HAP-1 (cell line): ENCODE data around the gene MT4.
A peak's percentile ranks its signal among the peaks of the same experiment; 100 is the strongest.

Experiments used
- DNase-seq, 2 experiments: peaks; one replicate each; pipeline ENCODE4 v3.0.0-alpha.2; 2016 to 2020; ENCODE audit warnings: low spot score in 2 of 2
- H3K27me3 ChIP-seq: fragments of 250-450 bp; sonication (Bioruptor Pico); 2 replicates; pipeline ENCODE4 v1.5.1; 2020; ENCODE audit warnings: low read depth, mild to moderate bottlenecking, moderate library complexity
- H3K36me3 ChIP-seq: fragments of 250-450 bp; sonication (Bioruptor Pico); replicated peaks from 2 replicates; pipeline ENCODE4 v1.5.1; 2020; ENCODE audit warnings: mild to moderate bottlenecking
- H3K4me1 ChIP-seq: fragments of 250-450 bp; sonication (Bioruptor Pico); 2 replicates; pipeline ENCODE4 v1.5.1; 2020; ENCODE audit warnings: mild to moderate bottlenecking
- H3K4me3 ChIP-seq: fragments of 250-450 bp; sonication (Bioruptor Pico); 2 replicates; pipeline ENCODE4 v1.5.1; 2020; ENCODE audit warnings: mild to moderate bottlenecking, moderate library complexity
- H3K9me3 ChIP-seq: fragments of 250-450 bp; sonication (Bioruptor Pico); 2 replicates; pipeline ENCODE4 v1.5.1; 2020; ENCODE audit warnings: mild to moderate bottlenecking, moderate library complexity
- in situ Hi-C: fragments of 300-500 bp; cut with MboI; formaldehyde crosslinking; loops from 3 replicates; pipeline ENCODE4 v1.14.3; 2020; ENCODE audit warnings: low sequenced_read_pairs, inconsistent platforms, mixed read lengths

Gene MT4

DNA sequence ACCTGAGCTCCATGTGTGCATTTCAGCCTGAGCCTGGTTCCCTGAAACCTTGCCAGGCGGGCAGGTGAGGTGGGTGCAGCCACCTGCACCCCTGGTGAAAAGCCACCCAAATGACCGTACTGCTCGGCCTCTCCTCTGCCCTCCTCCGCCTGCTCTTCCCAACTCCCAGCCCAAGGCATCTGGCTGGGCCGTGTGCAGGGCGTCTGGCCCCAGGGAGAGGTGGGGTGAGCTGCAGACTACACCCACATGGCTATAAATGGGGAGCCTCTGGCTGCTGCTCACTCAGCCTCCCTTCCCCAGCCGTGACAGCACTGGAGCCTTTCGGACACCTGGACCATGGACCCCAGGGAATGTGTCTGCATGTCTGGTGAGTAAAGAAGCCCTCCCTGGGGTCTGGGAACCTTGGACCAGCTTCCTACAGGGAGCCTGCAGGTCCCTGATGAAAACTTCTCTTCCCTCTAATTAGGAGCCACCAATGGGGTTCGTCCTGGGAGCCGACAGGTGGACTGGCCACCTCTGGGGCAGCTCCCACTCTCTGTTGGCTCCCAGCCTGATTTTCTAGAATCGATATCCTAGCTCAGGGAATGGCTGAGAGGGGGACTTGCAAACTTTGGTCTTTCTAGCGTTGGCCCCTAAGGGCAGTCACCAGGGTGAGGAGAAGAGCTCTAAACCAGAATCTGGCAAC lies at the start of gene MT4:
TSS of gene MT4 (plus strand) at position 281 of the 685 bp plus-strand sequence. CDS start at position 337, 56 bp downstream.
- in situ Hi-C loops: no loop called here

DNA sequence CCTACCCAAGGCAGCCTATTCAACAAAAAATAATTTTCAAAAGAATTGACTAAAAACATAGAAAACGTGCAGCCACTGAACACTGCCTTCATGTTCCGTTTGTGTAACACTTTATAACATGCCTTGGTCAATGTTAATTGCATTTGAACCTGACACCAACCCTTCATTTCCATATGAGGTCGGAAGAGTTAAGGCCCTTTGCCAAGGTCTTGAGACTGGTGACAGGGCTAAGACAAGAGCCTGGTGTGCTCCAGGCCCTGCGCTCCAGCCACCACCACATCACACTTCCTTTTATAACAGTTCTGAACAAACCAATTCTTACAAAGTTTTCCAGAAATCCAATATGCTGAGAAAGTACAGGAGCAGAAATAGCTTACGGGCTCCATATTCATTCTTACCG lies 49.2 kb upstream of the MT4 start:
- in situ Hi-C loops: no loop called here
- no peaks in the 10 kb centered on the region; the same call in 1 of the 2 replicates for H3K36me3 ChIP-seq
- no peak for DNase-seq
- no peaks in the 10 kb centered on the region for H3K27me3 ChIP-seq
- no peaks in the 10 kb centered on the region for H3K9me3 ChIP-seq
- H3K4me3 ChIP-seq: no peak overlapping the region
- H3K4me1 ChIP-seq: peaks cover 11% of the 10 kb centered on the region

More for the DNA sequence above, at the start of gene MT4:
- DNase-seq: no peak
- no peaks in the 10 kb centered on the region for H3K27me3 ChIP-seq
- H3K4me1 ChIP-seq: no peaks in the 10 kb centered on the region
- no peak within 1 kb of the TSS for H3K4me3 ChIP-seq
- no peaks in the 10 kb centered on the region for H3K9me3 ChIP-seq
- no peaks in the 10 kb centered on the region for H3K36me3 ChIP-seq

- Histone ChIP-seq H3K9me3 (no peaks in the 10 kb centered on the region), H3K36me3 (no peaks in the 10 kb centered on the region), H3K4me3 (no peak overlapping the region), H3K4me1 (peaks cover 11% of the 10 kb centered on the region), H3K27me3 (no peaks in the 10 kb centered on the region)
- in situ Hi-C loops: no loop called here
- no peak for DNase-seq
Observed at GRCh38 chr16:56517206-56517605, 47.7 kb upstream of the MT4 start.

DNA sequence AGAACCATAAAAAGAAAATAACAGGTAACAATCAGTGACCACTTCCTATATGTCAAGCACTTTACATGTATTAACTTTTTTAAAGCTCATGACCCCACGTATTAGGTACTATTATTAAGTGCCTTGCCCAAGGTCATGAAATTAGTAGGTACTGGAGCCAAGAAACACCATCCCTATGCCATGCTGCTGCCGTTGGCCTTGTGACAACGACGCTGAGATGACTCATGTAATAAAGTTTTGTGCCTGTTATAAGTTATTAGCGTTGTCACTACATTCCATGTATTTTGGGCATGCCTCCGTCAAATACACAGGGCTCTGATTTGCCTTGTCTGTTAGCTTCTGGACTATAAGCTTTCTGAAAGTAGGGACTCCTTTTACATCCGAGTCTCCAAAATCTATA lies 46.4 kb upstream of the MT4 start:
- Histone ChIP-seq H3K4me3 (no peak overlapping the region), H3K27me3 (no peaks in the 10 kb centered on the region), H3K4me1 (peaks cover 9% of the 10 kb centered on the region), H3K36me3 (no peaks in the 10 kb centered on the region), H3K9me3 (no peaks in the 10 kb centered on the region)
- no peak for DNase-seq
- in situ Hi-C loops: no loop called here

GRCh38 chr16:56519459-56520250 lies 45.2 kb upstream of the MT4 start, which contains the start of gene BBS2:
Gene BBS2 (minus strand): TSS chr16:56520024. CDS start chr16:56519862, 162 bp downstream.
- in situ Hi-C loops: no loop called here

DNA sequence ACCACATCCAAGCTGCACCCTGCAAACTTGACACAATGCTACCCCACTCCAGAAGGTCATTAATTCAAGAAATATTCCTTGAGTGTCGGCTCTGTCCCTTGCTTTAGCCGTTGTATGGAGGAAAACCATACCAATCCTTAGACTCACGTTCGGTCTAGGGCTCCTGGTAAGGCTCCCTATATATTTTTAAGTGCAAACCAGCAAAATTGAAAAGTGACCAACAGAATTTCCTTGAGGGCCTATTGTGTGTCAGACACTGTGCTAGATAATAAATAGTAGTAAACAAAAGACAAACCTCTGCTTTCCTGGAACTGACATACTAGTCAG lies 44.7 kb upstream of the MT4 start:
- no peaks in the 10 kb centered on the region for H3K27me3 ChIP-seq
- no peaks in the 10 kb centered on the region for H3K36me3 ChIP-seq
- in situ Hi-C loops: no loop called here
- H3K4me3 ChIP-seq: peak overlapping the region; percentile 92
- H3K4me1 ChIP-seq: peaks cover 9% of the 10 kb centered on the region
- no peak for DNase-seq
- H3K9me3 ChIP-seq: no peaks in the 10 kb centered on the region

More at GRCh38 chr16:56519459-56520250, 45.2 kb upstream of the MT4 start, which contains the start of gene BBS2:
- H3K36me3 ChIP-seq: no peaks in the 10 kb centered on the region
- peak; percentile 80 to 91 for DNase-seq
- H3K4me3 ChIP-seq: peak within 1 kb of the TSS; percentile 92
- H3K4me1 ChIP-seq: peaks cover 9% of the 10 kb centered on the region
- no peaks in the 10 kb centered on the region for H3K27me3 ChIP-seq
- H3K9me3 ChIP-seq: no peaks in the 10 kb centered on the region

- in situ Hi-C loops: loop anchor here (25.0 kb wide), 1 partner anchor 88 kb away; the partner anchor contains the start of gene AMFR
- Histone ChIP-seq H3K4me3 (no peak overlapping the region), H3K9me3 (no peaks in the 10 kb centered on the region), H3K27me3 (peaks cover 4% of the 10 kb centered on the region; the same call in 1 of the 2 replicates), H3K4me1 (peaks cover 2% of the 10 kb centered on the region), H3K36me3 (no peaks in the 10 kb centered on the region)
- DNase-seq: no peak
Observed at GRCh38 chr16:56525236-56525635, 39.6 kb upstream of the MT4 start.

DNA sequence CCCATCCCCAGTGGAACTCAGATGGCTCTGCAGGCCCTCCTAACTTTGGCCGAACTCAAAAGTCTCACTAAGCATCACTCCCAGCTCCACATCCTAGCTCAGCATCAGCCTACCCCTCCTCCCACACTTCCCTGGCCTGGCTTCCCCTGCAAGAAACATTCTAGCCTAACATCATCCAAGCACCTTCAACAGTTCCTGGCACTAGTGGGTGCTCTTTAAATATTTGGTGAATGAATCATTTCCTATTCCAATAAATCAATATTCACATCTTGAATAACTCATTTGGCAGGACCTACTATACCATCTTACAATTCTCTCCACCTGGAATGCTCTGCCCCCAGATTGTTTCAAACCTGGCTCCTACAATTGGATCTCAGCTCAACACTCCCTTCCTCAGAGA lies 34.0 kb upstream of the MT4 start:
- H3K4me1 ChIP-seq: no peaks in the 10 kb centered on the region
- H3K27me3 ChIP-seq: peaks cover 6% of the 10 kb centered on the region
- no peaks in the 10 kb centered on the region for H3K9me3 ChIP-seq
- in situ Hi-C loops: loop anchor here (25.0 kb wide), 1 partner anchor 94 kb away; the partner anchor contains the start of gene AMFR
- no peak overlapping the region for H3K4me3 ChIP-seq
- DNase-seq: no peak
- H3K36me3 ChIP-seq: no peaks in the 10 kb centered on the region

GRCh38 chr16:56532714-56533113 lies 32.2 kb upstream of the MT4 start:
- in situ Hi-C loops: loop anchor here (25.0 kb wide), 1 partner anchor 95 kb away; the partner anchor contains the start of gene AMFR
- peak in 1 of 2 experiments; percentile 19 for DNase-seq
- Histone ChIP-seq H3K36me3 (no peaks in the 10 kb centered on the region), H3K9me3 (no peaks in the 10 kb centered on the region), H3K4me3 (no peak overlapping the region), H3K4me1 (no peaks in the 10 kb centered on the region), H3K27me3 (peaks cover 10% of the 10 kb centered on the region)

DNA sequence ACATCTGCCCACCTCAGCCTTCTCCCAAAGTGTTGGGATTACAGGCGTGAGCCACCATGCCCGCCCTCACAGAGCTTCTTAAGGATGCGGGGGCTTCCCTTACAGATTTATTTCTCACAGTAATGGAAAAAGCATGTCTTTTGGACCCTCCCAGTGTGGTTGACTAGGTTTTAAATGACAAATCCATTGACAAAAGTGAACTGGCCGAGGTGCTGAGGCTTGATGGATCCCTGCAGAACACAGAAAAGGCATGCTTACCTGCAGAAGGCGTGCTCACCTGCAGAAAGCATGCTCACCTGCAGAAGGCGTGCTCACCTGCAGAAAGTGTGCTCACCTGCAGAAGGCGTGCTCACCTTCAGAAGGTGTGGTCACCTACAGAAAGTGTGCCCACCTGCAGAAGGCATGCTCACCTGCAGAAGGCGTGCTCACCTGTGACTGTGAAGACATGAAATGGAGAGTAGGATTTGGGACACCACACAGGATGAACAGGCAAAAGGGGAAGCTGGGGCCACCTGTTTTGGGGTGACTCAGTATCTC lies 30.0 kb upstream of the MT4 start:
- H3K4me3 ChIP-seq: no peak overlapping the region
- no peaks in the 10 kb centered on the region for H3K9me3 ChIP-seq
- in situ Hi-C loops: loop anchor here (25.0 kb wide), 1 partner anchor 98 kb away; the partner anchor contains the start of gene AMFR
- H3K36me3 ChIP-seq: no peaks in the 10 kb centered on the region
- H3K27me3 ChIP-seq: peaks cover 6% of the 10 kb centered on the region
- DNase-seq: no peak
- H3K4me1 ChIP-seq: no peaks in the 10 kb centered on the region

DNA sequence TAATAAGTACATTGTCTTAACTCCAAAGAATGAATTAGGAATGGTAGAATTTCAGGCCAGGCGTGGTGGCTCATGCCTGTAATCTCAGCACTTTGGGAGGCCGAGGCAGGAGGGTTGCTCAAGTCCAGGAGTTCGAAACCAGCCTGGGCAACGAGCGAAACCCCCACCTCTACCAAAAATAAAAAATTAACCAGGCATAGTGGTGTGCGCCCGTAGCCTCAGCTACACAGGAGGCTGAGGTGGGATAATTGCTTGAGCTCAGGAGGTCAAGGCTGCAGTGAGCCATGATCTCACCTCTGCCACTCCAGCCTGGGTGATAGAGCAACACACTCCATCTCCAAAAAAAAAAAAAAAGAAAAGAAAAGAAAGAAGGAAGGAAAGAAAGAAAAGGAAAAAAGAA lies 26.5 kb upstream of the MT4 start:
- H3K9me3 ChIP-seq: no peaks in the 10 kb centered on the region
- H3K4me3 ChIP-seq: no peak overlapping the region
- DNase-seq: no peak
- H3K36me3 ChIP-seq: no peaks in the 10 kb centered on the region
- H3K4me1 ChIP-seq: no peaks in the 10 kb centered on the region
- peaks cover 5% of the 10 kb centered on the region for H3K27me3 ChIP-seq
- in situ Hi-C loops: loop anchor here (25.0 kb wide), 1 partner anchor 101 kb away; the partner anchor contains the start of gene AMFR

DNA sequence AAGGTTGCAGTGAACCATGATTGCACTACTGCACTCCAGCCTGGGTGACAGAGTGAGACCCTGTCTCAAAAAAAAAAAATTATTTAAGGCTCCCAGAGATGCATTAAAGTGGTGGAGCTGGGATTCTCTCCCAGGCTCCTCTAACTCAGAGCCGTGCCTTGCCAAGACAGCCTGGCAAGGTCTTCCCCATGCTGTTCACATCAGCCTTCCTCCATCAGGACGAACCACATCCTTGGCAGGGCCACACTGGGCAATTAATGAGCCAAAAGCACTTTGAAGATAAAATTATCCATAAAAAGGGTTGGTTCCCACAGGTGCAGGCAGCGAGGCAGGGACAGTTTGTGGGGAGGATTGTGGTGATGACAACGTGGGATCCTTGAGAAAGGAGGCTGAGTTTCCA lies 25.2 kb upstream of the MT4 start:
- Histone ChIP-seq H3K4me3 (no peak overlapping the region), H3K27me3 (peaks cover 3% of the 10 kb centered on the region; the same call in 1 of the 2 replicates), H3K4me1 (no peaks in the 10 kb centered on the region), H3K36me3 (no peaks in the 10 kb centered on the region), H3K9me3 (no peaks in the 10 kb centered on the region)
- no peak for DNase-seq
- in situ Hi-C loops: loop anchor here (25.0 kb wide), 1 partner anchor 102 kb away; the partner anchor contains the start of gene AMFR

GRCh38 chr16:56542039-56542438 lies 22.8 kb upstream of the MT4 start:
- Histone ChIP-seq H3K27me3 (peaks cover 1% of the 10 kb centered on the region; the same call in 1 of the 2 replicates), H3K9me3 (no peaks in the 10 kb centered on the region), H3K4me3 (no peak overlapping the region), H3K36me3 (no peaks in the 10 kb centered on the region), H3K4me1 (peaks cover 3% of the 10 kb centered on the region)
- no peak for DNase-seq
- in situ Hi-C loops: loop anchor here (25.0 kb wide), 1 partner anchor 105 kb away; the partner anchor contains the start of gene AMFR
